Measurements from ENCODE around the gene CAPG. TPM values are rescaled to one million over a fixed set of nuclear protein-coding genes. Genes with fewer than 3 reads are reported as not detected.
"Not testable (repeated sequence)": the region's sequence is repeated elsewhere in the genome, so short reads cannot be mapped to it uniquely, and the experiment has no call there.

Gene CAPG
- total RNA-seq, 1 experiment from 2014 or later: 117 TPM

DNA sequence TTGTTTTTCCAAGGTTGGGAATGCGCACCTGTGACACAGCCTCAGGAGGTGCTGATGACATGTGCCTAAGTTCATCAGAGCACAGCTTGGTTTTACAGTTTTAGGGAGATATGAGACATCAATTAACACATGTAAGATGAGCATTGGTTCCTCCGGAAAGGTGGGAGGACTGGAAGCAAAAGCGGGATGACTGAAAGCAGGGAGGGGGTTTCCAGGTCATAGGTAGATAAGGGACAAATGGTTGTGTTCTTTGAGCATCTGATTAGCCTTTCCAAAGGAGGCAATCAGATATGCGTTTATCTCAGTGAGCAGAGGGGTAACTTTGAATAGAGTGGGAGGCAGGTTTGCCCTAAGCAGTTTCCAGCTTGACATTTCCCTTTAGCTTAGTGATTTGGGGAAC lies 26.3 kb downstream of the CAPG start:
- Mint-ChIP-seq H3K36me3 (peaks cover 40% of the 10 kb centered on the region), H3K27me3 (ENCODE audit: low read depth) (no peaks in the 10 kb centered on the region; the same call in 1 of the 2 replicates), H3K27ac (no peak overlapping the region), H3K4me1 (peaks cover 20% of the 10 kb centered on the region), H3K4me3 (no peak overlapping the region), H3K9me3 (peaks cover 15% of the 10 kb centered on the region)
- POLR2A ChIA-PET: no interaction called here
- TF ChIP-seq ZNF232 (CRISPR knock-in tag; IDR thresholded peaks at IDR 0.05) (no peak), ZNF263 (CRISPR knock-in tag; IDR thresholded peaks at IDR 0.05; ENCODE audit: low read depth) (no peak), SOX15 (CRISPR knock-in tag; IDR thresholded peaks at IDR 0.05) (no peak)
- TF ChIP-seq, protein P1, sequence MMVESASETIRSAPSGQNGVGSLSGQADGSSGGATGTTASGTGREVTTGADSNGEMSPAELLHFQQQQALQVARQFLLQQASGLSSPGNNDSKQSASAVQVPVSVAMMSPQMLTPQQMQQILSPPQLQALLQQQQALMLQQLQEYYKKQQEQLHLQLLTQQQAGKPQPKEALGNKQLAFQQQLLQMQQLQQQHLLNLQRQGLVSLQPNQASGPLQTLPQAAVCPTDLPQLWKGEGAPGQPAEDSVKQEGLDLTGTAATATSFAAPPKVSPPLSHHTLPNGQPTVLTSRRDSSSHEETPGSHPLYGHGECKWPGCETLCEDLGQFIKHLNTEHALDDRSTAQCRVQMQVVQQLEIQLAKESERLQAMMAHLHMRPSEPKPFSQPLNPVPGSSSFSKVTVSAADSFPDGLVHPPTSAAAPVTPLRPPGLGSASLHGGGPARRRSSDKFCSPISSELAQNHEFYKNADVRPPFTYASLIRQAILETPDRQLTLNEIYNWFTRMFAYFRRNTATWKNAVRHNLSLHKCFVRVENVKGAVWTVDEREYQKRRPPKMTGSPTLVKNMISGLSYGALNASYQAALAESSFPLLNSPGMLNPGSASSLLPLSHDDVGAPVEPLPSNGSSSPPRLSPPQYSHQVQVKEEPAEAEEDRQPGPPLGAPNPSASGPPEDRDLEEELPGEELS (CRISPR knock-in tag; IDR thresholded peaks at IDR 0.05): no peak
- TF ChIP-seq, protein P2, sequence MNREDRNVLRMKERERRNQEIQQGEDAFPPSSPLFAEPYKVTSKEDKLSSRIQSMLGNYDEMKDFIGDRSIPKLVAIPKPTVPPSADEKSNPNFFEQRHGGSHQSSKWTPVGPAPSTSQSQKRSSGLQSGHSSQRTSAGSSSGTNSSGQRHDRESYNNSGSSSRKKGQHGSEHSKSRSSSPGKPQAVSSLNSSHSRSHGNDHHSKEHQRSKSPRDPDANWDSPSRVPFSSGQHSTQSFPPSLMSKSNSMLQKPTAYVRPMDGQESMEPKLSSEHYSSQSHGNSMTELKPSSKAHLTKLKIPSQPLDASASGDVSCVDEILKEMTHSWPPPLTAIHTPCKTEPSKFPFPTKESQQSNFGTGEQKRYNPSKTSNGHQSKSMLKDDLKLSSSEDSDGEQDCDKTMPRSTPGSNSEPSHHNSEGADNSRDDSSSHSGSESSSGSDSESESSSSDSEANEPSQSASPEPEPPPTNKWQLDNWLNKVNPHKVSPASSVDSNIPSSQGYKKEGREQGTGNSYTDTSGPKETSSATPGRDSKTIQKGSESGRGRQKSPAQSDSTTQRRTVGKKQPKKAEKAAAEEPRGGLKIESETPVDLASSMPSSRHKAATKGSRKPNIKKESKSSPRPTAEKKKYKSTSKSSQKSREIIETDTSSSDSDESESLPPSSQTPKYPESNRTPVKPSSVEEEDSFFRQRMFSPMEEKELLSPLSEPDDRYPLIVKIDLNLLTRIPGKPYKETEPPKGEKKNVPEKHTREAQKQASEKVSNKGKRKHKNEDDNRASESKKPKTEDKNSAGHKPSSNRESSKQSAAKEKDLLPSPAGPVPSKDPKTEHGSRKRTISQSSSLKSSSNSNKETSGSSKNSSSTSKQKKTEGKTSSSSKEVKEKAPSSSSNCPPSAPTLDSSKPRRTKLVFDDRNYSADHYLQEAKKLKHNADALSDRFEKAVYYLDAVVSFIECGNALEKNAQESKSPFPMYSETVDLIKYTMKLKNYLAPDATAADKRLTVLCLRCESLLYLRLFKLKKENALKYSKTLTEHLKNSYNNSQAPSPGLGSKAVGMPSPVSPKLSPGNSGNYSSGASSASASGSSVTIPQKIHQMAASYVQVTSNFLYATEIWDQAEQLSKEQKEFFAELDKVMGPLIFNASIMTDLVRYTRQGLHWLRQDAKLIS (CRISPR knock-in tag; IDR thresholded peaks at IDR 0.05; ENCODE audit: borderline replicate concordance): no peak
- TF ChIP-seq, protein P3, sequence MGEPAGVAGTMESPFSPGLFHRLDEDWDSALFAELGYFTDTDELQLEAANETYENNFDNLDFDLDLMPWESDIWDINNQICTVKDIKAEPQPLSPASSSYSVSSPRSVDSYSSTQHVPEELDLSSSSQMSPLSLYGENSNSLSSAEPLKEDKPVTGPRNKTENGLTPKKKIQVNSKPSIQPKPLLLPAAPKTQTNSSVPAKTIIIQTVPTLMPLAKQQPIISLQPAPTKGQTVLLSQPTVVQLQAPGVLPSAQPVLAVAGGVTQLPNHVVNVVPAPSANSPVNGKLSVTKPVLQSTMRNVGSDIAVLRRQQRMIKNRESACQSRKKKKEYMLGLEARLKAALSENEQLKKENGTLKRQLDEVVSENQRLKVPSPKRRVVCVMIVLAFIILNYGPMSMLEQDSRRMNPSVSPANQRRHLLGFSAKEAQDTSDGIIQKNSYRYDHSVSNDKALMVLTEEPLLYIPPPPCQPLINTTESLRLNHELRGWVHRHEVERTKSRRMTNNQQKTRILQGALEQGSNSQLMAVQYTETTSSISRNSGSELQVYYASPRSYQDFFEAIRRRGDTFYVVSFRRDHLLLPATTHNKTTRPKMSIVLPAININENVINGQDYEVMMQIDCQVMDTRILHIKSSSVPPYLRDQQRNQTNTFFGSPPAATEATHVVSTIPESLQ (CRISPR knock-in tag; IDR thresholded peaks at IDR 0.05): no peak
- TF ChIP-seq, protein P4, sequence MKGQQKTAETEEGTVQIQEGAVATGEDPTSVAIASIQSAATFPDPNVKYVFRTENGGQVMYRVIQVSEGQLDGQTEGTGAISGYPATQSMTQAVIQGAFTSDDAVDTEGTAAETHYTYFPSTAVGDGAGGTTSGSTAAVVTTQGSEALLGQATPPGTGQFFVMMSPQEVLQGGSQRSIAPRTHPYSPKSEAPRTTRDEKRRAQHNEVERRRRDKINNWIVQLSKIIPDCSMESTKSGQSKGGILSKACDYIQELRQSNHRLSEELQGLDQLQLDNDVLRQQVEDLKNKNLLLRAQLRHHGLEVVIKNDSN (CRISPR knock-in tag; IDR thresholded peaks at IDR 0.05): no peak
- TF ChIP-seq, protein P5, sequence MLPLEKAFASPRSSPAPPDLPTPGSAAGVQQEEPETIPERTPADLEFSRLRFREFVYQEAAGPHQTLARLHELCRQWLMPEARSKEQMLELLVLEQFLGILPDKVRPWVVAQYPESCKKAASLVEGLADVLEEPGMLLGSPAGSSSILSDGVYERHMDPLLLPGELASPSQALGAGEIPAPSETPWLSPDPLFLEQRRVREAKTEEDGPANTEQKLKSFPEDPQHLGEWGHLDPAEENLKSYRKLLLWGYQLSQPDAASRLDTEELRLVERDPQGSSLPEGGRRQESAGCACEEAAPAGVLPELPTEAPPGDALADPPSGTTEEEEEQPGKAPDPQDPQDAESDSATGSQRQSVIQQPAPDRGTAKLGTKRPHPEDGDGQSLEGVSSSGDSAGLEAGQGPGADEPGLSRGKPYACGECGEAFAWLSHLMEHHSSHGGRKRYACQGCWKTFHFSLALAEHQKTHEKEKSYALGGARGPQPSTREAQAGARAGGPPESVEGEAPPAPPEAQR (CRISPR knock-in tag; IDR thresholded peaks at IDR 0.05): no peak
- DNase-seq (ENCODE audit: low spot score): no peak
- ATAC-seq: no peak
- CTCF ChIA-PET: interaction anchor here (2.6 kb wide), 1 partner anchor 168 kb away, joined by 9 read pairs; no protein-coding TSS in a partner anchor

DNA sequence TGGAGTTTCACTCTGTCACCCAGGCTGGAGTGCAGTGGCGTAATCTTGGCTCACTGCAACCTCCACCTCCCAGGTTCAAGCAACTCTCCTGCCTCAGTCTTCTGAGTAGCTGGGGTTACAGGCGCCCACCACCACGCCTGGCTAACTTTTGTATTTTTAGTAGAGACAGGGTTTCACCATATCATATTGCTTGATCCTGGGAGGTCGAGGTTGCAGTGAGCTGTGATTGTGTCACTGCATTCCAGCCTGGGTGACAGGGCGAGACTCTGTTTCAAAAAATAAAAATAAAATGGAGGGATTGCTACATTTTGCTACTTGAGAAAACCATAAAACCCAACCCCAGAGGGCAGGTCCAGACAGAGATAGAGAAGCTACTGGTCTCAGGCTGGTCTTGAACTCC lies 27.0 kb downstream of the CAPG start:
- not testable (repeated sequence) for DNase-seq (ENCODE audit: low spot score); H3K4me3 Mint-ChIP-seq; H3K27ac Mint-ChIP-seq; ATAC-seq; H3K27me3 Mint-ChIP-seq (ENCODE audit: low read depth)
- H3K4me1 Mint-ChIP-seq: peaks cover 20% of the 10 kb centered on the region
- peaks cover 47% of the 10 kb centered on the region for H3K36me3 Mint-ChIP-seq
- POLR2A ChIA-PET: interaction anchor here (0.7 to 1.1 kb wide), 2 partner anchors 97 to 178 kb away, joined by 3 to 5 read pairs; partner anchors contain the start of gene GGCX
- CTCF ChIA-PET: interaction anchor here (0.6 kb wide), 1 partner anchor 156 kb away, joined by 3 read pairs; the partner anchor contains the start of gene MAT2A
- H3K9me3 Mint-ChIP-seq: peaks cover 17% of the 10 kb centered on the region

DNA sequence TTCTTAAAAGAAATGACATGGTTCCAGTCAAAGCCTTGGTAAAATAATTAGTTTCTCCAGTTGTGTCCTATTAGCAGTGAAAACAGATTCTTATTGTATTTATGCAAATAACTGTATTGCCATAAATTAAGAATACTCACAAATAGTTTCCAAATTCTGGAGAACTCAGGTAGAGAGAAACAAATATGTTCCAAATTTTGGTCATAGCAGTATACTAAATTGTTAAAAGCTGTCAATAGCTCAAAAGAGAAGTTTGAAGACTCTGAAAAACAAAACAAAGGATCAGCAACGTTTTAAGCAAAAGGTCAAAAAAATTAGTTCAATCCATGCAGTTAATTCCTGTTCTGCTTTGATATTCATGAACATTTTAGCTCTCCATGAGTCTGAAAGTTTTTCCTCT lies 30.1 kb downstream of the CAPG start:
- H3K27me3 Mint-ChIP-seq (ENCODE audit: low read depth): no peaks in the 10 kb centered on the region; the same call in 1 of the 2 replicates
- H3K36me3 Mint-ChIP-seq: peaks cover 46% of the 10 kb centered on the region
- no peak overlapping the region for H3K4me3 Mint-ChIP-seq
- H3K27ac Mint-ChIP-seq: no peak overlapping the region
- peaks cover 10% of the 10 kb centered on the region for H3K4me1 Mint-ChIP-seq
- POLR2A ChIA-PET: no interaction called here
- TF ChIP-seq GTF2I (CRISPR knock-in tag; conservative IDR thresholded peaks at IDR 0.05) (no peak), NR2C2 (CRISPR knock-in tag; IDR thresholded peaks at IDR 0.05) (no peak), OVOL2 (CRISPR knock-in tag; IDR thresholded peaks at IDR 0.05; ENCODE audit: borderline replicate concordance) (no peak)
- TF ChIP-seq, protein P2 (CRISPR knock-in tag; IDR thresholded peaks at IDR 0.05; ENCODE audit: borderline replicate concordance): no peak
- DNase-seq (ENCODE audit: low spot score) (no peak), ATAC-seq (no peak)
- peaks cover 17% of the 10 kb centered on the region for H3K9me3 Mint-ChIP-seq
- CTCF ChIA-PET: no interaction called here

Data from WTC11 (cell line).